Measurements from ENCODE around the gene WIPF2.

DNA sequence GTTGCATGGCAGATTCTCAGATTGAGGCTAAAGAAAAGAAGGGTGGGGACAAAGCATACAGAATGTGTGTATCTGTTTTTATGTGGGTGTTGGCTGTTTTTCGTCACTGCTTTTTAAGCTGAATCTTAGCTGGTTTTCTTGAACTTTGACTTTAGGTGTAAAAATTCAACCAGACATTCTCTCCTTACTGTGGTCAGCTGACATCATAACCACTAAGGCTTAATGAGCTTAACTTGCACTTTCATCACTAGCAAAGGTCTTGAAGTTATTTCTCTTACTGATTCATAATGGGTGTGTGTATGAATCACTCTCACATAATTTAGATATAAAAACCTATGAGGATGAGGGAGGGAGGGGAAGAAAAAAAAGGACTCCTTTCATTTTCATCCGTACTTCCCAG lies 64.6 kb downstream of the WIPF2 start:
- TF ChIP-seq CTCF (conservative IDR thresholded peaks at IDR 0.05), result no peak
- TF ChIP-seq EZH2 (IDR thresholded peaks at IDR 0.05; ENCODE audit: low read depth), result no peak

All from PC-9 (cell line).